GM19467 (cell line): ENCODE results near the gene C1orf232.

Source experiments
- ATAC-seq: cut with Tn5 transposase; IDR thresholded peaks from one replicate; pipeline ENCODE4 v1.9.1; 2021; ENCODE audit warnings: mild to moderate bottlenecking, moderate library complexity; ENCODE audit not compliant: unreplicated experiment

The C1orf232 gene

GRCh38 chr1:26168410-26169197, at the start of gene C1orf232:
TSS of gene C1orf232 (minus strand) at chr1:26168963. CDS start at chr1:26168499, 464 bp downstream.
- ATAC-seq: no peak

GRCh38 chr1:26215246-26215645, 46.5 kb upstream of the C1orf232 start:
- ATAC-seq: no peak

- no peak for ATAC-seq
Observed at GRCh38 chr1:26213335-26213905, 44.7 kb upstream of the C1orf232 start.

- no peak for ATAC-seq
Observed at GRCh38 chr1:26212726-26213125, 44.0 kb upstream of the C1orf232 start.

- ATAC-seq: no peak
Observed at GRCh38 chr1:26210147-26210870, 41.5 kb upstream of the C1orf232 start.

GRCh38 chr1:26203642-26204318, 35.0 kb upstream of the C1orf232 start:
- no peak for ATAC-seq

- no peak for ATAC-seq
Observed at GRCh38 chr1:26200413-26200812, 31.6 kb upstream of the C1orf232 start.

GRCh38 chr1:26197813-26198212, 29.1 kb upstream of the C1orf232 start:
- no peak for ATAC-seq

- no peak for ATAC-seq
Observed at GRCh38 chr1:26197301-26197700, 28.5 kb upstream of the C1orf232 start.

GRCh38 chr1:26195805-26196204, 27.0 kb upstream of the C1orf232 start:
- ATAC-seq: no peak

- ATAC-seq: no peak
Observed at GRCh38 chr1:26191739-26192138, 23.0 kb upstream of the C1orf232 start.

- no peak for ATAC-seq
Observed at GRCh38 chr1:26190373-26190987, 21.7 kb upstream of the C1orf232 start, which contains the start of gene CATSPER4. TSS of gene CATSPER4 (plus strand) at chr1:26190602. CDS start at chr1:26190628, 26 bp downstream.

GRCh38 chr1:26189751-26190275, 21.1 kb upstream of the C1orf232 start:
- no peak for ATAC-seq

- ATAC-seq: no peak
Observed at GRCh38 chr1:26189331-26189730, 20.6 kb upstream of the C1orf232 start.

GRCh38 chr1:26188477-26188876, 19.7 kb upstream of the C1orf232 start:
- ATAC-seq: no peak

GRCh38 chr1:26187882-26188281, 19.1 kb upstream of the C1orf232 start:
- no peak for ATAC-seq

GRCh38 chr1:26184883-26185282, 16.1 kb upstream of the C1orf232 start:
- no peak for ATAC-seq

- no peak for ATAC-seq
Observed at GRCh38 chr1:26184086-26184485, 15.3 kb upstream of the C1orf232 start.

- no peak for ATAC-seq
Observed at GRCh38 chr1:26182383-26182696, 13.6 kb upstream of the C1orf232 start.

- no peak for ATAC-seq
Observed at GRCh38 chr1:26181586-26182382, 13.0 kb upstream of the C1orf232 start.
